ENCODE results near the gene RASGEF1B.

Gene RASGEF1B

DNA sequence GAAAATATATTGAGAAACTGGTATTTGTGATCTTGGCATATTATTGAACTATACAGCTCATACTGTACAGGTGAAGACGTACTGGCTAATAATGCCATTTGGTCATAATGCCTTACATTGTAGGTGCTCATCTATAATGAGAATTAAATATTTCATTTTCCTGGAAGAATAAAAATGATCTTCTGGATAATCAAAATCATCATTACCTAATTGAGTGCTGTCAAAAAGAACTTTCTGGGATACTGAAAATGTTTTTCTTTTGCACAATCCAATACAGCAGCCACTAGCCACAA, 4.1 kb downstream of the RASGEF1B start:
- no peak for FAIRE-seq
- DNase-seq (ENCODE audit: insufficient read length, low spot score): no peak

- peak; percentile 97 for FAIRE-seq
Observed at GRCh38 chr4:81466841-81467671, 4.7 kb downstream of the RASGEF1B start.

DNA sequence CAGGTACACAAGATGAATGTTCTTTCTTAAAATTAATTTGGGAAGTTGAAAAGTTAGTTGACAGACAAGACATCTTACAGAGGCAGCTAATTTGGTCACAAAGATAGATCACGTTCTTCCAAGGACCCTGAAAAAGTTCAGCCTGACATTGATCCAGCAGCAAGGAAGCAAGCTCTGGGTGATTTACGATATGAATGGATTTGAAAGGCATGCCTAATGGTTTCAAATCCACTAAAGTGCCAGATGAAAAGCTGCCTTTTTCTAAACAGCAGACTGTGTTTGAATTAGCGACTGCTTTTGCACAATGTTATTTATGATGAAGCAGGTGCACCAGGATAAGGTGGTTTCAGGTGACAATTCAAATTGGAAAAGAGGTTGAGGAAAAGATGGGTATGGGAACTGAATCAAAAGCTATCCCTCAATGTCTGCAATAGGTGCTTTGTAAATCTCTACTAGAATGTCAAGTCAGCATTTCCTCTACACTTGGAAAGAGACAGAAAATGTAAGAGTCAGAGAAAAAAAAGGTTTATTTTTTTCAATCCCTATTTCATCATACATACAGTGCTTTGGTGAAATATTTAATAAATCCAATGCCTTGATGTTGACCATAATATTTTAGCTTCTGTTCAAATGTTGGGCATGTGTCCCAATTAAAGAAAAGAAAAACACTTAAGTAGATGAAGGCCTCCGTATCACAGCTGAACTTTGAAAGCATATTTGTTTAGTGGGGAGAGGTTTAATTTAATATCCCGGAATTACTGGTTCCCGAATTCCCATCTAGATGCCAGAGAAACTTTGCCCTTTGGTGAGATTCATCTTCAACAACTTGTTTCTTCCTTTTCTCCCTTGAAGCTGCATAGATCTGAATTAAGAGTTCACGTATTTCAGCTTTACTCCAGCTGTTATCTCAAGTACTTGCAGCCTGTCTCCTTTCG, 6.0 kb downstream of the RASGEF1B start:
- FAIRE-seq (no peak), DNase-seq (ENCODE audit: insufficient read length, low spot score) (no peak)

More at GRCh38 chr4:81466841-81467671, 4.7 kb downstream of the RASGEF1B start:
- peak; percentile 27 for DNase-seq (ENCODE audit: insufficient read length, low spot score)

DNA sequence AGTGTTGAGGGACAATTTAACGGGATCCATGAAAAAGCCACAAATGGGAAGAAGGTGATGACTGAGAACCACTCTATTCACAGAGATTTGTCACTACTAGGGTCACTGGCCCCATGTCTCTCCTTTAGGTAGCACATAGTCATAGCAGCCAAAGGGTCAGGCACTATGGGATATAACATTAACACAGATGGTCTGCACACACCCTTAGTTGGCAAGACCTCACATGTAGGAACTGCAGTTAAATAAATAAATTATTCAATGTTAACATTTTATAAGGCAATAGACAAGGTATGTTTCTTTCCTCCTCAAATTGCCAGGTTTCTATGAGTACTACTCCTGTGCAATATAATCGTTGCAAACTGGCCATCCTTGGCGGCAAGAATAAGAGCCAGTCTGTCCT, 10.9 kb downstream of the RASGEF1B start:
- FAIRE-seq: no peak
- no peak for DNase-seq (ENCODE audit: insufficient read length, low spot score)

GRCh38 chr4:81460191-81460701, 11.5 kb downstream of the RASGEF1B start:
- no peak for DNase-seq (ENCODE audit: insufficient read length, low spot score)
- no peak for FAIRE-seq

DNA sequence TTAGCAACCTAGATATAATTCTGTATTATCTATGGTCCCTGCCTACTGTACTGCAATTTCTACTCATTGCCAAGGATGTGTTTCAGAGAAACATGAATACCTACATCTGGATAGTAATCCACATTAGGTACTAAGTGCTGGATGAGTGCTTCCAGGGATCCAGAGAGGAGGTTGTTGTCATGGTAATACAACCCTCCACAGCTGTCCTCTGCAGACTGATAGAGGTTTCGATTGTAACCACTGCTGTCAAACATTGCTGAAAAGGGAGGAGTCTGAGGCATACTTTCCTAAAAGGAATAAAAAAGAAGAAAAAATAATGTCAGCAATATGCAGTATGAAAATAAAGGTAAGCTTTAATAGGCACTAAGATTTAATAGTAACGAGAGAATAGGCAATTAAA, 12.5 kb downstream of the RASGEF1B start:
- no peak for FAIRE-seq
- DNase-seq (ENCODE audit: insufficient read length, low spot score): no peak

GRCh38 chr4:81457921-81458520, 13.7 kb downstream of the RASGEF1B start:
- no peak for DNase-seq (ENCODE audit: insufficient read length, low spot score)
- no peak for FAIRE-seq

- no peak for FAIRE-seq
- no peak for DNase-seq (ENCODE audit: insufficient read length, low spot score)
Observed at GRCh38 chr4:81457345-81457744, 14.4 kb downstream of the RASGEF1B start.

DNA sequence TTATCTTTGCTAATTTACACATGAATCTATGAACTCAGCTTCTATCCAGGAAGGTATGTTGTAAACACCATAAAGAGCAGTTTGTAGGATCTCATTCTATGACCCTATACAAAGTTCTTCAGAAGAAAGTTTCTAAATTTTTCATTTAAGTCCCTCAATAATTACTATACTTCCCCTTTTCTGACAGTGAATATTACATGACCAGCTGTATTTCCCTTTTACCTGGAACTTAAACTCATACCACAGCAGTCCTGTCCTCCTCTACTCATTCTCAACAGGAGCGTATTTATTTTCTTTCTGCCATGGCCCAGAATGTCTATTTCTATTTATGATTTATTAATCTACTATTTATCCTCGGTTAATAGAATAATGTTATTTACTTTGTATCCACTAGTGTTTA, 15.8 kb downstream of the RASGEF1B start:
- DNase-seq (ENCODE audit: insufficient read length, low spot score): no peak
- no peak for FAIRE-seq

- DNase-seq (ENCODE audit: insufficient read length, low spot score): no peak
- FAIRE-seq: no peak
Observed at GRCh38 chr4:81454948-81455347, 16.8 kb downstream of the RASGEF1B start.

- DNase-seq (ENCODE audit: insufficient read length, low spot score): no peak
- FAIRE-seq: no peak
Observed at GRCh38 chr4:81454499-81454898, 17.2 kb downstream of the RASGEF1B start.

GRCh38 chr4:81453024-81453423, 18.7 kb downstream of the RASGEF1B start:
- no peak for DNase-seq (ENCODE audit: insufficient read length, low spot score)
- no peak for FAIRE-seq

DNA sequence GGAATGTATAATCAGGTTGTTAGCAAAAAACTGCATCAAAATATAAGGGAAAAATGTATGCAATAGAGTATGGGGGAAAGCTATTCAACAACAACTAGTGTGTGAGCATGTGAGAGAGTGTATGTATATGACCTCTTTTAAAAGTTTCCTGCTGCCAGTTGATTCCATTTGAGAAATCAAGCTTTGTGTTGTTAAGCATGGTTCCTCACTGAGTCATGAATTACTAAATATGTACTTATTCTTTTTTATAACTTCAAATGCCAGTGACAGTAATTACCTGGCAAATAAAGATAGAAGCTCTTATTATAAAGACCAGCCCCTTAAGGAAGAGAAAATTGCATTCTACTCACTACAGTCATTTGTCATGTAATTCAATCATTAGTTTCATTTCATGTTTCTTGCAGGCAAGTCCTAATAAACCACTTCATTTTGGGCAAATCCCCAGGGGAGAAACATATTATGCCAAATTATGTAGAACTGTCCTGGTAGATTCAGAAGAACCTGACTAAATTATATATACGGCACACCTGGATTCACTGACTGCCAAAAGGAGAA, 19.2 kb downstream of the RASGEF1B start:
- FAIRE-seq (no peak), DNase-seq (ENCODE audit: insufficient read length, low spot score) (no peak)

- FAIRE-seq (no peak), DNase-seq (ENCODE audit: insufficient read length, low spot score) (no peak)
Observed at GRCh38 chr4:81449015-81449414, 22.7 kb downstream of the RASGEF1B start.

DNA sequence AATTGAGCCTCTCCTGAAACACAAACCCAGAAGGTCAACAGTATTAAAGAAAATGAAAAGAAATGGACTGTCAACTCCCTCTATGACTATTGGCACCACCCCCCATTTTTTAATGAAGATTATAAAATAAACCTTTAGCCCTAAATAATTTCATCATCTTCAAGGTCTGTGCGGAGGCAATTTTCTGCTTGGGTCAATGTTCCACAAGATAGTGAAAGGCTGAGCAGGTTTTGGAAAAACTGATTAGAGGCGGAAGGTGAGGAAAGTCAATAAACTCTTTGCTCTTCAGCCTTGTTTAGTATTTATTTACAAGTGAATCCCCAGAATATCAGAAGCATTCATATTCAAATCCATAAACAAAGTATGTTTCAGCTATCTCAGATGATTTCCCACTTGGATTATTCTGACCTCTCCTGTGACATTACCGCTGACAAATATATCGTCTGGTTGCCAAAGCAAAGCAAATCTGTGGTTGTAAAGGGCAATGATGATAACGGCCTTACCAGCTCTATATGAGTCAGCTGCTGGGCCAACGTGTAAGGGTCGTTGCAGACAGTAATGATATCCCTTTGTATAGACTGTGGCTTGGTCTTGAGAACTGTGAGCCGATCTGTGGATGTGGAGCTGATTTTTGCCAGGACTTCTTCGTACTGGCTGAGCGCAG, 24.0 kb downstream of the RASGEF1B start:
- FAIRE-seq (no peak), DNase-seq (ENCODE audit: insufficient read length, low spot score) (no peak)

- DNase-seq (ENCODE audit: insufficient read length, low spot score) (no peak), FAIRE-seq (no peak)
Observed at GRCh38 chr4:81446634-81447033, 25.1 kb downstream of the RASGEF1B start.

DNA sequence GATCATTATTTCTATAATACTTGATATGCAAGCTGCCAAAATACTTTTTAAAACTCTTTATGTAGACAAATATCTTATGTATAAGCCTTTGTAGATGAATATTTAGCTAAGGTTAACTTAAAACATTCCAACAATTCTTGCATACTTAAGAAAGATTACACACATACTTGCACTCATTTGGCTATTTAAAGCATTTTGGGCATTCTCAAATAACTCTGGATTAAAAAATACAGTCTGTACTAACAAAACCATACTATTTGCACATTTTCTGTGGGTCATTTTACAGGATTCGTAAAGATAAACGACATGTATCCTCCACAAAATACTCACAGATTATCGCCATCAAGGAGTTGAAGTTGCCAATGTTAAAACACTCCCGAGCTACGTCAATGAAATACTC, 26.5 kb downstream of the RASGEF1B start:
- no peak for FAIRE-seq
- no peak for DNase-seq (ENCODE audit: insufficient read length, low spot score)

GRCh38 chr4:81442484-81443085, 29.1 kb downstream of the RASGEF1B start:
- DNase-seq (ENCODE audit: insufficient read length, low spot score) (no peak), FAIRE-seq (no peak)

- no peak for FAIRE-seq
- no peak for DNase-seq (ENCODE audit: insufficient read length, low spot score)
Observed at GRCh38 chr4:81440949-81441348, 30.8 kb downstream of the RASGEF1B start.

DNA sequence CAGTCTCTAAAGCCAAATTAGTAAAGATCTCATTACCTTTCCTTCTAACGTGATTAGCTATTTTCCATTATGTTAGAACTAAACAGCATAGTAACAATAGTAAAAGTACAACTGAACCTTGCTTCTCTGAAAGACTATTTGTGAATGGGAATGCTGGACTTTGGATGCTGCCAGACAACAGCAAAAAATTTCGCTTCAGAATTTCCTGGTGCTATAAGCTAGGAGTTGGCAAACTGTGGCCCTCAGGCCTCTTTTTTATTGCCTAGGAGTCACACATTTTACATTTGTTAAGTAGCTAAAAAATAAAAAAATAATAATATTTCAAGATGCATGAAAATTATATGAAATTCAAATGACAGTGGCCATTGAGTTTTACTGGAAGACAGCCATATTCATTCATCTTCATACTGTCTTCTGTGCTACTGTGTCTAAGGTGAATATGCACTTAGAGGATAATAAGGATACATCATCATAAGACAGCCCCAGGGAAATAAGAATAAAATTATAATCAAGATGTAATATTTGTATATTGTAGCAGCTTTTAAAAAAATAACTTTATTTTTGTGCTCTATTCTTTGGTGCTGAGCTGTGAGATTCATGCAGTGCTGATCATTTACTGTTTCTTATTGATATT, 34.6 kb downstream of the RASGEF1B start:
- no peak for DNase-seq (ENCODE audit: insufficient read length, low spot score)
- no peak for FAIRE-seq
